BLaER1 (cell line): Measurements from ENCODE around the gene THUMPD1.

Experiments
- H3K27ac ChIP-seq: shearing (Covaris generic); formaldehyde crosslinking; 2 replicates; pipeline ENCODE4 v1.8.1; 2022
- H3K27me3 ChIP-seq: shearing (Covaris generic); formaldehyde crosslinking; 2 replicates; pipeline ENCODE4 v1.8.1; 2022
- H3K36me3 ChIP-seq: shearing (Covaris generic); formaldehyde crosslinking; 2 replicates; pipeline ENCODE4 v1.8.1; 2022
- H3K4me1 ChIP-seq: shearing (Covaris generic); formaldehyde crosslinking; 2 replicates; pipeline ENCODE4 v1.8.1; 2022
- H3K4me2 ChIP-seq: shearing (Covaris generic); formaldehyde crosslinking; 2 replicates; pipeline ENCODE4 v1.8.1; 2022
- H3K4me3 ChIP-seq: shearing (Covaris generic); formaldehyde crosslinking; 2 replicates; pipeline ENCODE4 v1.8.1; 2022
- H3K9ac ChIP-seq: shearing (Covaris generic); formaldehyde crosslinking; 2 replicates; pipeline ENCODE4 v1.8.1; 2022
- H3K9me3 ChIP-seq: shearing (Covaris generic); formaldehyde crosslinking; 2 replicates; pipeline ENCODE4 v1.8.1; 2022
- H4K20me1 ChIP-seq: shearing (Covaris generic); formaldehyde crosslinking; 2 replicates; pipeline ENCODE4 v1.8.1; 2022
- Cebpa-rat ChIP-seq: shearing (Covaris generic); IDR thresholded peaks from 2 replicates; pipeline ENCODE4 v1.8.1; 2022

THUMPD1 gene

DNA sequence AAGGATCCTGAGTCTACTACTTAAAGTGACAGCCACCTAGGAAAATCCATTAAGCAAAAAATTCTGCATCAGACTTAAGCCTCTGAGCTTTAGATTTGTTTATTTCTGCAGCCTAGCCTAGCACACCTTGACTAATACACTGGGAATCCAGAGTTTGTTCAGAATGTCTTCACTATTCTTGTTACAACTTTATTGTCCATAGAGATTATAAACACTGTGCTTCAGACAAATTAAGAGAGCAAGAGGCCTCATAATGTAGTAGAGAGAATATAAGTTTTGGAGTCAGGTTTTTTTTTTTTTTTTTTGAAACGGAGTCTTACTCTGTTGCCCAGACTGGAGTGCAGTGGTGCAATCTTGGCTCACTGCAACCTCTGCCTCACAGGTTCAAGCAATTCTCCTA, 8.9 kb upstream of the THUMPD1 start:
- no peak for TF ChIP-seq Cebpa-rat
- H3K9me3 ChIP-seq: peaks cover 25% of the 10 kb centered on the region

GRCh38 chr16:20749474-20749873, 7.9 kb upstream of the THUMPD1 start:
- Histone ChIP-seq H3K4me3 (no peak overlapping the region), H3K9ac (no peak overlapping the region), H3K4me1 (no peaks in the 10 kb centered on the region), H3K9me3 (peaks cover 25% of the 10 kb centered on the region), H3K4me2 (no peak overlapping the region), H3K27ac (no peak overlapping the region), H3K36me3 (no peaks in the 10 kb centered on the region), H3K27me3 (no peaks in the 10 kb centered on the region), H4K20me1 (no peaks in the 10 kb centered on the region)
- TF ChIP-seq Cebpa-rat: no peak

More for the DNA sequence above, 8.9 kb upstream of the THUMPD1 start:
- Histone ChIP-seq H3K9ac (no peak overlapping the region), H3K27ac (no peak overlapping the region), H4K20me1 (no peaks in the 10 kb centered on the region), H3K36me3 (no peaks in the 10 kb centered on the region), H3K4me1 (no peaks in the 10 kb centered on the region), H3K4me2 (no peak overlapping the region), H3K27me3 (no peaks in the 10 kb centered on the region), H3K4me3 (no peak overlapping the region)

GRCh38 chr16:20747030-20747816, 5.6 kb upstream of the THUMPD1 start:
- Histone ChIP-seq H3K9ac (no peak overlapping the region), H3K4me3 (no peak overlapping the region), H3K36me3 (no peaks in the 10 kb centered on the region), H3K27me3 (no peaks in the 10 kb centered on the region), H3K4me1 (0 out of 2 replicates have a peak, but pooled peaks cover under 1% of the 10 kb centered on the region), H3K4me2 (no peak overlapping the region), H3K27ac (no peak overlapping the region), H4K20me1 (no peaks in the 10 kb centered on the region), H3K9me3 (peaks cover 25% of the 10 kb centered on the region)
- TF ChIP-seq Cebpa-rat: no peak

DNA sequence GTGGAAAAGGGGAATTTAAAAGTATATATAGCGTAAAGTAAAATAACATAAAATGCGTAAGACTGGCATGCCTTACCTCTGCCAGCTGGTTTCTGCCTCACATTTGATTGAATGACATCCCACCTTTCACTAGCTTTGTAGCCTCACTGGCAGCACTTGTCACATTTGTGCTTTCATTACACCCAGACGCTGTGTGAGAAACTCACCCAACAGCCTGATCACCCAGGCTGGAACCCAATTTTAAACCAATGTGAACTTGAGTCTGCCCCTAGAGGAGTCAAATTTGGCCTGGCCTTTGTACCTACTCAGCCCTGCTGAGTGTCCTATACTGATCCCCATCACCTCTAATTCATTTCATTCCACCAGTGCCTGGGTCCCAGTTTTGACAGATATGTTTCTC, 4.8 kb upstream of the THUMPD1 start:
- H3K9me3 ChIP-seq: peaks cover 25% of the 10 kb centered on the region
- no peak overlapping the region for H3K4me3 ChIP-seq
- 0 out of 2 replicates have a peak, but pooled peaks cover 4% of the 10 kb centered on the region for H3K4me1 ChIP-seq
- no peaks in the 10 kb centered on the region for H4K20me1 ChIP-seq
- no peak for TF ChIP-seq Cebpa-rat
- H3K4me2 ChIP-seq: no peak overlapping the region
- H3K27me3 ChIP-seq: no peaks in the 10 kb centered on the region
- no peaks in the 10 kb centered on the region for H3K36me3 ChIP-seq
- H3K27ac ChIP-seq: no peak overlapping the region
- no peak overlapping the region for H3K9ac ChIP-seq

DNA sequence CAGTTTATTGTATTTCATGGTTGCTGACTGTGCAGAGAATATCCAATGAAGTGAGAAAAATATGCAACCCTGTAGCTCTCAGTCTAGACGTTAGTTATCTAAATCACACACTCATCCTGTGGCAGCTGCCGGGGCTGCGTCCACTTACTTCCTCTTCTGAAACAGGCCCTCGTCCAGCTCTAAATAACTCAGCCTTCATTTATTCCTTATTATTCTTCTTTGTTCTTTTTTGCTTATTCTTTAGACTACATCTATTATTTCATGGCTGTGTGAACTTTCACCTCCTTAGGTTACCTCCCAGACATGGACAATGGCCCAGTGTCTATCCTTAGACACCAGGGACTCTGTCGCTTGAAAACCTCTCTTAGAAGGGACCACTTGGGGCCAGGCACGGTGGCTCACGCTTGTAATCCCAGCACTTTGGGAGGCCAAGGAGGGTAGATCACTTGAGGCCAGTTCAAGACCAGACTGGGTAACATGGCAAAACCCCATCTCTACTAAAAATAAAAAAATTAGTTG, 3.4 kb upstream of the THUMPD1 start:
- peaks cover 25% of the 10 kb centered on the region for H3K9me3 ChIP-seq
- no peak for TF ChIP-seq Cebpa-rat
- H3K4me3 ChIP-seq: no peak overlapping the region
- H4K20me1 ChIP-seq: peaks cover 12% of the 10 kb centered on the region
- H3K27ac ChIP-seq: no peak overlapping the region
- no peaks in the 10 kb centered on the region for H3K36me3 ChIP-seq
- no peaks in the 10 kb centered on the region for H3K27me3 ChIP-seq
- no peak overlapping the region for H3K4me2 ChIP-seq
- H3K9ac ChIP-seq: no peak overlapping the region
- H3K4me1 ChIP-seq: peaks cover 13% of the 10 kb centered on the region

DNA sequence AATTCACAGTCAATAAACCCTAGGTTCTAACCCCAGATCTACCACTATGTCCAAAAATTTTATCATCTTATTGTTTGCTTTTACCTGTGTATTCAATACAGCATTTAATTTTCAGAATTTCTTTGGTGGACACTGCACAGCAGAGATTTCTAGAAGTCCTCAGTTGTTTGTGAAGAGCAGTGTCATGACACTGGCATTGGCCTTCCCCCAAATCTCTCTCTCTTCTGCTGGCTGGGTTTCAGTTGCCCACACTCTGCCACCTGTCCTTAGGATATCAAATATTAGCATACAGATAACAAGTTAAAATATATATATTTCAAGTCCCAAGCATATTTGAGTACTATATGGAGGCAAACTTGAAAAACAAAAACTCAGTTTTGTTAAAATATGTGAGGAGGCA, 2.0 kb upstream of the THUMPD1 start:
- Histone ChIP-seq H3K9ac (no peak overlapping the region), H3K4me2 (no peak overlapping the region), H3K36me3 (peaks cover 10% of the 10 kb centered on the region), H3K4me1 (peaks cover 19% of the 10 kb centered on the region), H3K9me3 (peaks cover 23% of the 10 kb centered on the region), H3K27me3 (no peaks in the 10 kb centered on the region), H3K4me3 (no peak overlapping the region), H4K20me1 (peaks cover 26% of the 10 kb centered on the region), H3K27ac (no peak overlapping the region)
- no peak for TF ChIP-seq Cebpa-rat

DNA sequence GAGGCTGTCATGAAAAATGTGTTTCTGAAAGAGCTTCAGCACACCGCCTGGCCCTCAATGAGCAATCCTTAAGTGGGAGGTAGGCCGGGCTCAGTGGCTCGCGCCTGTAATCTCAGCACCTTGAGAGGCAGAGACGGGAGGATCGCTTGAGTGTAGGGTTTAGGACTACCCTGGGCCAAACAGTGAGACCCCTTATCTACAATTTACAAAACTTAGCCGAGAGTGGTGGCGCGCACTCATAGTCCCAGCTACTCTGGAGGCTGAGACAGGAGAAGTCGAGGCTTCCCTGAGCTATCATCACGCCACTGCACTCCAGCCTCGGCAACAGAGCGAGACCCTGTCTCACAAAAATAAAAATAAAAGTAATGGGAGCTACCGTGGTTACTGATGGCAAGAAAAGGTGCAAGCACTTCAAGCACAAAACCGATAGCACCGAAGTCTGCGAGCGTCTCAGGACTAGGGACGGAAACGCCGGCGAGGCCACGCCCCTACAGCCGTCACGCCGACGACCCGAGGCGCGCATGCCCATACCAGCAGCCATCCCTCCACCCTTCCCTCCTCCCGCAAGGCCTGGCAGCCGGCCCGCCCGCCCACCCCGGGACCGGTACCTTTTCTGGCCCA, 607 bp downstream of the THUMPD1 start:
- Histone ChIP-seq H3K4me2 (peak overlapping the region; percentile 94), H3K4me3 (peak overlapping the region; percentile 94), H3K36me3 (peaks cover 34% of the 10 kb centered on the region), H3K27me3 (no peaks in the 10 kb centered on the region), H3K9ac (peak overlapping the region; percentile 89), H3K27ac (peak overlapping the region; percentile 92), H3K4me1 (peaks cover 19% of the 10 kb centered on the region), H4K20me1 (peaks cover 37% of the 10 kb centered on the region), H3K9me3 (no peaks in the 10 kb centered on the region; the same call in 1 of the 2 replicates)
- TF ChIP-seq Cebpa-rat: no peak

- no peaks in the 10 kb centered on the region for H3K9me3 ChIP-seq
- H3K27me3 ChIP-seq: no peaks in the 10 kb centered on the region
- TF ChIP-seq Cebpa-rat: no peak
- peak overlapping the region; percentile 74 for H3K27ac ChIP-seq
- H3K4me3 ChIP-seq: peak overlapping the region; percentile 94
- peak overlapping the region; percentile 89 for H3K9ac ChIP-seq
- H3K4me2 ChIP-seq: peak overlapping the region; percentile 94
- H3K36me3 ChIP-seq: peaks cover 41% of the 10 kb centered on the region
- peaks cover 19% of the 10 kb centered on the region for H3K4me1 ChIP-seq
- peaks cover 39% of the 10 kb centered on the region for H4K20me1 ChIP-seq
Observed at GRCh38 chr16:20740007-20740883, 1.4 kb downstream of the THUMPD1 start.

DNA sequence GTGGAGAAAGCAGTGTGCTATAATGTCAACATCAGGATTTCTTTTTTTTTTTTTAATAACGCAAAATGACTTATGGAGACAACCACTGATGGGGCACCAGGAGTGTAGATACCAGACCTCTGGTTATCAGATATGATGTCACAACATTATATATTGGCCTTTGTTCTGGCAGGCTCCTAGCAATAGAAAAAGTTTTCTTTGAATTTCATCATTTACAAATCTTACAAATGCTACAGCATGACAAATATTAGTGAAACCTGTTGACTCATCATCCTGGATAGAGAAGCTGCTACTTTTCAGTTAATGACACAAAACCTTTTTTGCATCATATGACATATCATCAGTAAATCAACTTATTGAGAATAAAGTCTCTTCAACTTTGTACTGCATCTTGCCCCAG, 6.1 kb downstream of the THUMPD1 start:
- peaks cover 43% of the 10 kb centered on the region for H4K20me1 ChIP-seq
- no peak overlapping the region for H3K4me3 ChIP-seq
- H3K4me1 ChIP-seq: peaks cover 11% of the 10 kb centered on the region
- no peak for TF ChIP-seq Cebpa-rat
- H3K27ac ChIP-seq: no peak overlapping the region
- no peak overlapping the region for H3K4me2 ChIP-seq
- peaks cover 54% of the 10 kb centered on the region for H3K36me3 ChIP-seq
- no peaks in the 10 kb centered on the region for H3K9me3 ChIP-seq
- H3K9ac ChIP-seq: no peak overlapping the region
- no peaks in the 10 kb centered on the region for H3K27me3 ChIP-seq
